ENCODE measurements around the gene VCPKMT. TPM values are rescaled to one million over a fixed set of nuclear protein-coding genes. Genes with fewer than 3 reads are reported as not detected.

Gene VCPKMT
- total and polyA plus RNA-seq, 4 donors = 2.6 to 5.0 (median 2.9) TPM

- Histone ChIP-seq H3K27ac (ENCODE audit: low read depth in 1 of 2, low read length in 2 of 2) (no peak overlapping the region), H3K27me3 (ENCODE audit: control insufficient read depth in 4 of 4, insufficient read depth in 4 of 4, low read length in 3 of 4) (no peaks in the 10 kb centered on the region), H3K4me1 (ENCODE audit: control insufficient read depth in 4 of 4, insufficient read depth in 4 of 4, low read length in 3 of 4) (no peaks in the 10 kb centered on the region), H3K9ac (ENCODE audit: low read depth in 1 of 2, low read length in 2 of 2) (no peak overlapping the region), H3K36me3 (ENCODE audit: control insufficient read depth in 4 of 4, insufficient read depth in 3 of 4, low read depth in 1 of 4, low read length in 3 of 4) (peaks cover 0 to 36% (median 20%) of the 10 kb centered on the region in 4 donors), H3K4me3 (ENCODE audit: low read depth in 1 of 3, low read length in 3 of 3) (no peak overlapping the region), H3K9me3 (ENCODE audit: control insufficient read depth in 4 of 4, low read length in 3 of 4) (no peaks in the 10 kb centered on the region)
- no peak for DNase-seq (ENCODE audit: low spot score)
- TF ChIP-seq ATF3 (IDR thresholded peaks at IDR 0.05) (no peak), YY1 (IDR thresholded peaks at IDR 0.05) (no peak), TAF1 (conservative IDR thresholded peaks at IDR 0.05) (no peak), REST (IDR thresholded peaks at IDR 0.05) (no peak), HNF4A (conservative IDR thresholded peaks at IDR 0.05) (no peak), MAX (IDR thresholded peaks at IDR 0.05) (no peak)
- TF ChIP-seq, protein P1, sequence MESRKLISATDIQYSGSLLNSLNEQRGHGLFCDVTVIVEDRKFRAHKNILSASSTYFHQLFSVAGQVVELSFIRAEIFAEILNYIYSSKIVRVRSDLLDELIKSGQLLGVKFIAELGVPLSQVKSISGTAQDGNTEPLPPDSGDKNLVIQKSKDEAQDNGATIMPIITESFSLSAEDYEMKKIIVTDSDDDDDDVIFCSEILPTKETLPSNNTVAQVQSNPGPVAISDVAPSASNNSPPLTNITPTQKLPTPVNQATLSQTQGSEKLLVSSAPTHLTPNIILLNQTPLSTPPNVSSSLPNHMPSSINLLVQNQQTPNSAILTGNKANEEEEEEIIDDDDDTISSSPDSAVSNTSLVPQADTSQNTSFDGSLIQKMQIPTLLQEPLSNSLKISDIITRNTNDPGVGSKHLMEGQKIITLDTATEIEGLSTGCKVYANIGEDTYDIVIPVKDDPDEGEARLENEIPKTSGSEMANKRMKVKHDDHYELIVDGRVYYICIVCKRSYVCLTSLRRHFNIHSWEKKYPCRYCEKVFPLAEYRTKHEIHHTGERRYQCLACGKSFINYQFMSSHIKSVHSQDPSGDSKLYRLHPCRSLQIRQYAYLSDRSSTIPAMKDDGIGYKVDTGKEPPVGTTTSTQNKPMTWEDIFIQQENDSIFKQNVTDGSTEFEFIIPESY (IDR thresholded peaks at IDR 0.05) = no peak
- WGBS = 89% methylated on average over 6 of the region's 6 CpGs
Observed at GRCh38 chr14:50109342-50109741, 7.0 kb downstream of the VCPKMT start.

GRCh38 chr14:50107850-50108249, 8.5 kb downstream of the VCPKMT start:
- H3K36me3 ChIP-seq (ENCODE audit: control insufficient read depth in 4 of 4, insufficient read depth in 3 of 4, low read depth in 1 of 4, low read length in 3 of 4) = peaks cover 0 to 32% (median 18%) of the 10 kb centered on the region in 4 donors
- TF ChIP-seq EGR1 (IDR thresholded peaks at IDR 0.05; ENCODE audit: low read depth in 2 of 2) = no peak
- TF ChIP-seq GABPA (IDR thresholded peaks at IDR 0.05 in 1 of 2, conservative IDR thresholded peaks at IDR 0.05 in 1 of 2) = no peak
- no peak for TF ChIP-seq HNF4G (IDR thresholded peaks at IDR 0.05)
- no peak for TF ChIP-seq MAX (IDR thresholded peaks at IDR 0.05)
- TF ChIP-seq, protein P2, sequence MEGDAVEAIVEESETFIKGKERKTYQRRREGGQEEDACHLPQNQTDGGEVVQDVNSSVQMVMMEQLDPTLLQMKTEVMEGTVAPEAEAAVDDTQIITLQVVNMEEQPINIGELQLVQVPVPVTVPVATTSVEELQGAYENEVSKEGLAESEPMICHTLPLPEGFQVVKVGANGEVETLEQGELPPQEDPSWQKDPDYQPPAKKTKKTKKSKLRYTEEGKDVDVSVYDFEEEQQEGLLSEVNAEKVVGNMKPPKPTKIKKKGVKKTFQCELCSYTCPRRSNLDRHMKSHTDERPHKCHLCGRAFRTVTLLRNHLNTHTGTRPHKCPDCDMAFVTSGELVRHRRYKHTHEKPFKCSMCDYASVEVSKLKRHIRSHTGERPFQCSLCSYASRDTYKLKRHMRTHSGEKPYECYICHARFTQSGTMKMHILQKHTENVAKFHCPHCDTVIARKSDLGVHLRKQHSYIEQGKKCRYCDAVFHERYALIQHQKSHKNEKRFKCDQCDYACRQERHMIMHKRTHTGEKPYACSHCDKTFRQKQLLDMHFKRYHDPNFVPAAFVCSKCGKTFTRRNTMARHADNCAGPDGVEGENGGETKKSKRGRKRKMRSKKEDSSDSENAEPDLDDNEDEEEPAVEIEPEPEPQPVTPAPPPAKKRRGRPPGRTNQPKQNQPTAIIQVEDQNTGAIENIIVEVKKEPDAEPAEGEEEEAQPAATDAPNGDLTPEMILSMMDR (IDR thresholded peaks at IDR 0.05; ENCODE audit: low read depth, low read length, missing input control) = no peak
- no peak for TF ChIP-seq JUND (IDR thresholded peaks at IDR 0.05)
- TF ChIP-seq HNF4A (conservative IDR thresholded peaks at IDR 0.05) = no peak
- TF ChIP-seq, protein P1 (IDR thresholded peaks at IDR 0.05) = no peak
- TF ChIP-seq TAF1 (conservative IDR thresholded peaks at IDR 0.05) = no peak
- no peak for TF ChIP-seq SP1 (IDR thresholded peaks at IDR 0.05)
- TF ChIP-seq YY1 (IDR thresholded peaks at IDR 0.05) = no peak
- no peak for TF ChIP-seq FOXA1 (IDR thresholded peaks at IDR 0.05)
- TF ChIP-seq RXRA (IDR thresholded peaks at IDR 0.05) = no peak
- TF ChIP-seq NR2F2 (IDR thresholded peaks at IDR 0.05) = no peak
- no peak for TF ChIP-seq ATF3 (IDR thresholded peaks at IDR 0.05)
- no peak for TF ChIP-seq RAD21 (IDR thresholded peaks at IDR 0.05)
- no peak for TF ChIP-seq REST (IDR thresholded peaks at IDR 0.05)
- TF ChIP-seq FOXA2 (IDR thresholded peaks at IDR 0.05) = no peak
- H3K27ac ChIP-seq (ENCODE audit: low read depth in 1 of 2, low read length in 2 of 2) = no peak overlapping the region
- 87% methylated on average over 2 of the region's 2 CpGs for WGBS
- no peaks in the 10 kb centered on the region for H3K27me3 ChIP-seq (ENCODE audit: control insufficient read depth in 4 of 4, insufficient read depth in 4 of 4, low read length in 3 of 4)
- H3K4me1 ChIP-seq (ENCODE audit: control insufficient read depth in 4 of 4, insufficient read depth in 4 of 4, low read length in 3 of 4) = no peaks in the 10 kb centered on the region
- H3K9me3 ChIP-seq (ENCODE audit: control insufficient read depth in 4 of 4, low read length in 3 of 4) = no peaks in the 10 kb centered on the region
- no peak overlapping the region for H3K9ac ChIP-seq (ENCODE audit: low read depth in 1 of 2, low read length in 2 of 2)
- H3K4me3 ChIP-seq (ENCODE audit: low read depth in 1 of 3, low read length in 3 of 3) = no peak overlapping the region
- no peak for DNase-seq (ENCODE audit: low spot score)

All from liver (tissue), 9 donors.